ENCODE results near the gene NEK4.
"Not testable (repeated sequence)": the region's sequence is repeated elsewhere in the genome, so short reads cannot be mapped to it uniquely, and the experiment has no call there.

The NEK4 gene

DNA sequence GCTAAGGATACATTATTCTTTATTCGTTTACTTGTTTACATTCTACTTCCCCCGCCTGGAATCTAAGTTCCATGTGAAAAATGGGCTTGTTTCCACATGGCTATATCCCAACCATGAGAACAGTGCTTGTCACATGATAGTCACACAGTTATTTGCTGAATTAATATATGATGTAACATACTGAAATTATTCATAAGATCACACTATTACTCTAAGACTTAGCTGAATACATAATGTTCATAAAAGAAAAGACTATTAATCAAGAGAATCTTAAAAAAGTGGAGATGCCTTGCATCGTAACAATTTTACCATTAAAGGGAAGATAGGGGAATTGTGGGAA lies 91.6 kb downstream of the NEK4 start:
- no peaks in the 10 kb centered on the region for H3K9me3 ChIP-seq (ENCODE audit: severe bottlenecking)
- TF ChIP-seq, protein P1, sequence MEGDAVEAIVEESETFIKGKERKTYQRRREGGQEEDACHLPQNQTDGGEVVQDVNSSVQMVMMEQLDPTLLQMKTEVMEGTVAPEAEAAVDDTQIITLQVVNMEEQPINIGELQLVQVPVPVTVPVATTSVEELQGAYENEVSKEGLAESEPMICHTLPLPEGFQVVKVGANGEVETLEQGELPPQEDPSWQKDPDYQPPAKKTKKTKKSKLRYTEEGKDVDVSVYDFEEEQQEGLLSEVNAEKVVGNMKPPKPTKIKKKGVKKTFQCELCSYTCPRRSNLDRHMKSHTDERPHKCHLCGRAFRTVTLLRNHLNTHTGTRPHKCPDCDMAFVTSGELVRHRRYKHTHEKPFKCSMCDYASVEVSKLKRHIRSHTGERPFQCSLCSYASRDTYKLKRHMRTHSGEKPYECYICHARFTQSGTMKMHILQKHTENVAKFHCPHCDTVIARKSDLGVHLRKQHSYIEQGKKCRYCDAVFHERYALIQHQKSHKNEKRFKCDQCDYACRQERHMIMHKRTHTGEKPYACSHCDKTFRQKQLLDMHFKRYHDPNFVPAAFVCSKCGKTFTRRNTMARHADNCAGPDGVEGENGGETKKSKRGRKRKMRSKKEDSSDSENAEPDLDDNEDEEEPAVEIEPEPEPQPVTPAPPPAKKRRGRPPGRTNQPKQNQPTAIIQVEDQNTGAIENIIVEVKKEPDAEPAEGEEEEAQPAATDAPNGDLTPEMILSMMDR (IDR thresholded peaks at IDR 0.05; ENCODE audit: poor library complexity, severe bottlenecking) = no peak
- DNase-seq (ENCODE audit: low spot score) (no peak), ATAC-seq (ENCODE audit: low read depth) (no peak)
- no peaks in the 10 kb centered on the region for H3K27me3 ChIP-seq (ENCODE audit: insufficient read depth, poor library complexity, severe bottlenecking)
- peaks cover under 1% of the 10 kb centered on the region for H3K4me1 ChIP-seq (ENCODE audit: insufficient read depth, poor library complexity, severe bottlenecking)
- no peak overlapping the region for H3K4me3 ChIP-seq (ENCODE audit: severe bottlenecking)
- no peak overlapping the region for H3K27ac ChIP-seq (ENCODE audit: poor library complexity, severe bottlenecking)
- peaks cover 60% of the 10 kb centered on the region for H3K36me3 ChIP-seq (ENCODE audit: low read depth)

DNA sequence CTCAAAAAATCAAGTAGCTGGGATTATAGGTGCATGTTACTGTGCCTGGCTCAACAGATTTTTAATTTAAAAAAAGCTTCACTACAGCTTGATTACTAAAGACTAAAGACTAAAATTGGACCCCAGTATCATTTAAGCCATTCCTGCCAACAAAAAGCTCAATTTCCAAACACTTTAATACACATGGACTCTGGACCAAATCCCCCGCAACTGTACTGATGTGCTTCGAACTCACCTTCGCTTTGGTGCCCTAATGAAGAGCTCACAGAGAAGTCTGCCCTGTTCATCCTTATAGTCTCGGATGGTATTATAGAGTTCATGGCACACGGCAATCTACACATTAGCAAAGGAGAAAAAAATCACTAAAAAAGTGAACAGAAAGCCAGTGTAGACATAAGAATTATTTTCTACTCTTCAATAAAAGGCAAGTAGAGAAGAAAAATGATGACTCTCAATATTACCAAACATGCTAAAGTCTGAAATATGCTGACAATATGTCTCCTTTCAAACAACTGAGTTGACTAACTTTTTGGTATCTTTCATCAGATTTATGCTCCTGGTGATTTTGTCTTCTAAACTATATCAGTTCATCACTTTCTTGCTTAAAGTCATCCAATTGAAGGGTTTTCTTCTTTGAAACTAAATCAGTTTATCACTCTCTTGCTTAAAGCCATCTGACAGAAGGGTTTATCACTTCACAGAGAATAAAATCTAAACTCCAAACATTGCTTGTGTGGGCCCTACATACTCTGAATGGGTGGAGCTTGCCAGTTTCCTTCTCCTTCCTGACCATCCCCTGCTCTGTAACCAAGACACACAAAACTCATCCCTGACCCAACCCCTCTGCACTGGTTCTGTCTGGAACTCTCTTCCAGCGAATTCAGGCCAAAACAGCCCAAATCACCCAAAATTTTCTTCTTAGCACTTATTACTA lies 92.2 kb downstream of the NEK4 start:
- H3K27ac ChIP-seq (ENCODE audit: poor library complexity, severe bottlenecking) = no peak overlapping the region
- DNase-seq (ENCODE audit: low spot score) (no peak), ATAC-seq (ENCODE audit: low read depth) (no peak)
- H3K36me3 ChIP-seq (ENCODE audit: low read depth) = peaks cover 64% of the 10 kb centered on the region
- no peaks in the 10 kb centered on the region for H3K9me3 ChIP-seq (ENCODE audit: severe bottlenecking)
- TF ChIP-seq, protein P1 (IDR thresholded peaks at IDR 0.05; ENCODE audit: poor library complexity, severe bottlenecking) = no peak
- no peaks in the 10 kb centered on the region for H3K4me1 ChIP-seq (ENCODE audit: insufficient read depth, poor library complexity, severe bottlenecking)
- H3K27me3 ChIP-seq (ENCODE audit: insufficient read depth, poor library complexity, severe bottlenecking) = no peaks in the 10 kb centered on the region
- no peak overlapping the region for H3K4me3 ChIP-seq (ENCODE audit: severe bottlenecking)

DNA sequence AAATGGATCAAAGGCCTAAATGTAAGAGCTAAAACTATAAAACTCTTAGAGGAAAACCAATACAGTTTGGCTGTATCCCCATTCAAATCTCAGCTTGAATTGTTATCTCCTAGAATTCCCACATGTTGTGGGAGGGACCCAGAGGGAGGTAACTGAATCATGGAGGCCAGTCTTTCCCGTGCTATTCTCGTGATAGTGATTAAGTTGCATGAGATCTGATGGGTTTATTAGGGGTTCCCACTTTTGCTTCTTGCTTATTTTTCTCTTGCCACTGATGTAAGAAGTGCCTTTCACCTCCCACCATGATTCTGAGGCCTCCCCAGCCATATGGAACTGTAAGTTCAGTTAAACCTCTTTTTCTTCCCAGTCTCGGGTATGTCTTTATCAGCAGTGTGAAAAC lies 94.5 kb downstream of the NEK4 start:
- peaks cover 72% of the 10 kb centered on the region for H3K36me3 ChIP-seq (ENCODE audit: low read depth)
- DNase-seq (ENCODE audit: low spot score); ATAC-seq (ENCODE audit: low read depth): not testable (repeated sequence)

DNA sequence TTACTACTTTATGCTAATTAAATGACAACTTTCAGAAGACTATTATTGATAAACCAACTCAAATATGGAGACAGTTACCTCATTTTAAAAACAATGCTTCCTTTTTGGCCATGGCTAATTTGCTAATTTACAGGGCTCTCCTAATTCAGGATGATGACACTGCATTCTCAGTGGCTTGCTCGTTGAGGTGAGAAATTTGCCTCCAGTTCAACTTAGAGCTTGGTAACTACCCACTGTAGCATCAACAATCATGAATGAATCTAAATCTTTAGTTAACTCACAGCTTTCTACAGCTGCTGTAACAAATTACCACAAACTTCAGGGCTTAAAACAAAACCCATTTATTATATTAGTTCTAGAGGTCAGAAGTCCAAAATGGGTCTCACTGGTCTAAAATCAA lies 99.1 kb downstream of the NEK4 start:
- Histone ChIP-seq H3K27me3 (ENCODE audit: insufficient read depth, poor library complexity, severe bottlenecking) (no peaks in the 10 kb centered on the region), H3K9me3 (ENCODE audit: severe bottlenecking) (no peaks in the 10 kb centered on the region), H3K4me3 (ENCODE audit: severe bottlenecking) (no peak overlapping the region), H3K27ac (ENCODE audit: poor library complexity, severe bottlenecking) (peak overlapping the region; percentile 96), H3K4me1 (ENCODE audit: insufficient read depth, poor library complexity, severe bottlenecking) (peaks cover 21% of the 10 kb centered on the region), H3K36me3 (ENCODE audit: low read depth) (peaks cover 65% of the 10 kb centered on the region)
- TF ChIP-seq, protein P1 (IDR thresholded peaks at IDR 0.05; ENCODE audit: poor library complexity, severe bottlenecking) = no peak
- DNase-seq (ENCODE audit: low spot score) (no peak), ATAC-seq (ENCODE audit: low read depth) (no peak)

More for the DNA sequence above, 94.5 kb downstream of the NEK4 start:
- H3K4me3 ChIP-seq (ENCODE audit: severe bottlenecking); H3K27ac ChIP-seq (ENCODE audit: poor library complexity, severe bottlenecking); H3K27me3 ChIP-seq (ENCODE audit: insufficient read depth, poor library complexity, severe bottlenecking); H3K9me3 ChIP-seq (ENCODE audit: severe bottlenecking); H3K4me1 ChIP-seq (ENCODE audit: insufficient read depth, poor library complexity, severe bottlenecking): not testable (repeated sequence)

DNA sequence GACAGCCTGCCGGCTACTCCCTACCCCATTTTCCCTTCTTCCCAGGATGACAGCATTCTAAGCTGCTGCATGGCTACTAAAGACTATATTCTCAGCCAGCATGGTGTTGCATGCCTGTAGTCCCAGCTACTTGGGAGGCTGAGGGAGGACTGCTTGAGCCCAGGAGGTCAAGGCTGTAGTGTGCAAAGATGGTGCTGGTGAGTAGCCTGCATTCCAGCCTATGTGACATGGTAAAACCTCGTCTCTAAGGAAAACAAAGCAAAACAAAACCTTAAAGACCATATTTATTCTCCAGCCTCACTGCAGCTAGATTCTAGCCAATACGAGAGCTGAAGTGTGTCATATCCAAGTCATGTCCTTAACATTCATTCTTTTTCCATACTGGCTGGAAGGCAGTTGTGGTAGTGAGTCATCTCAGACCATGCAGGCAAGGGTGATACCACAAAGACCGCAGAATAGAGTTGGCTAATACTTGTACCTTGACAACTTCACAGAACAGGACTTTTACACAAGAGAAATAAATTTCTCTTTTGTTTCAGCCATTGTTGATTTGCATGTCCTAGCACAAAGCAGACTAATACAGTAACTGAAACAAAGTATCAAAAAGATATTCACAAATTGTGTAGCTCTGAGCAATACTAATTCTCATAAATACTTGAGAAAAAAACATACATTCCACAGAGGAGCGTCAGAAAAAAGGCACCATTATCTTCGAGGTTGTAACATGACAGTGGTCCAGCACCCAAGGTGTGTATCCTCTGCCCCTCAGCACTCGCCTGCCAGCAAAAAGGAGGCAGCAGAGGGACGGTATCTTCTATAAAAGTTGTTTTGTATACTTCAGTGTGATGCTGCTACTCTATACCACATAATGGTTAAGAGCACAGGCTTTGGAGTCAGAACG lies 99.9 kb downstream of the NEK4 start:
- DNase-seq (ENCODE audit: low spot score) = peak; percentile 75
- peak; percentile 96 for ATAC-seq (ENCODE audit: low read depth)
- peak overlapping the region; percentile 96 for H3K27ac ChIP-seq (ENCODE audit: poor library complexity, severe bottlenecking)
- H3K9me3 ChIP-seq (ENCODE audit: severe bottlenecking) = no peaks in the 10 kb centered on the region
- H3K27me3 ChIP-seq (ENCODE audit: insufficient read depth, poor library complexity, severe bottlenecking) = no peaks in the 10 kb centered on the region
- no peak overlapping the region for H3K4me3 ChIP-seq (ENCODE audit: severe bottlenecking)
- TF ChIP-seq, protein P1 (IDR thresholded peaks at IDR 0.05; ENCODE audit: poor library complexity, severe bottlenecking) = no peak
- H3K36me3 ChIP-seq (ENCODE audit: low read depth) = peaks cover 59% of the 10 kb centered on the region
- peaks cover 21% of the 10 kb centered on the region for H3K4me1 ChIP-seq (ENCODE audit: insufficient read depth, poor library complexity, severe bottlenecking)

Data from RWPE2 (cell line).